IPS DF 4.7 (cell line): ENCODE data around the gene CDC34.
A peak's percentile ranks its signal among the peaks of the same experiment; 100 is the strongest.

Experiments
- DNase-seq: peaks from one replicate; pipeline ENCODE4 v3.0.0-alpha.2; 2013; ENCODE audit warnings: low spot score; ENCODE audit errors: extremely low read depth

Gene CDC34

DNA sequence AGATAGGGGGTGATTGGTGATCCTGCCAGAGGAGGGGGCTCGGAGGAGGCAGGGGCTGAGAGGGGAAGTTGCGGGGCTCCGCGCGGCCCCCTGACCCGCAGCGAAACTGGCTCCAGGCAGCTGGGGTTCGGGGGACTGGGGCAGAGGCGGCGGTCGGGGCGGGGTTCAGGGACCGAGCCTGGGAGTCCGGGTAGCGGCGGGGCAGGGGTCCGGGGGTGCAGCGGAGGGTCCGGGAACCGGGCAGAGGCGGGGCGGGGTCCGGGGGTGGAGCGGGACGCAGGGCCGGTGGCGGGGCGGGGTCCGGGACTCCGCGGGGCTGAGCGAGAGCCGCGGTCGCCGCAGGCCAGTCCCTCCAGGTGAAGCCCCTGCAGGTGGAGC lies 34.1 kb upstream of the CDC34 start:
- no peak for DNase-seq

DNA sequence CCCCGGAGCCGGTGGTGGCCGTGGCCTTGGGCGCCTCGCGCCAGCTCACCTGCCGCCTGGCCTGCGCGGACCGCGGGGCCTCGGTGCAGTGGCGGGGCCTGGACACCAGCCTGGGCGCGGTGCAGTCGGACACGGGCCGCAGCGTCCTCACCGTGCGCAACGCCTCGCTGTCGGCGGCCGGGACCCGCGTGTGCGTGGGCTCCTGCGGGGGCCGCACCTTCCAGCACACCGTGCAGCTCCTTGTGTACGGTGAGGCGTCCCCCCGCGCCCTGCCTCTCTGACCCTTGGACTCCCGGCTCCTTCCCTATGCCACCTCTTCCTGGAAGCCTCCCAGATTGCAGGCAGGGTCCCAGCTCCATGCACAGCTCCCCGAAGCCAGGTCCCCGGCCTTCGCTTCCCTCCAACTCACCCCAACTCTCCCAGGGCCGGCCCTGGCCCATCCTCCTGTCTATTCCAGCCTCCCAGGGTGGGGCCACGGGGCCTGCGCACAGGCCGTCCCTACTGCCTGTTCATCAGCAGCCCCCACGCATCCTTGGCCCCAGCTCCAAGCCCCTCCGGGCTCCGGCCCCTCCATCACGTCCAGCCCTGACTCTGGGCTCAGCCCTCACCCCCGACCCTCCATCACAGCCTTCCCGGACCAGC lies 33.6 kb upstream of the CDC34 start:
- no peak for DNase-seq

DNA sequence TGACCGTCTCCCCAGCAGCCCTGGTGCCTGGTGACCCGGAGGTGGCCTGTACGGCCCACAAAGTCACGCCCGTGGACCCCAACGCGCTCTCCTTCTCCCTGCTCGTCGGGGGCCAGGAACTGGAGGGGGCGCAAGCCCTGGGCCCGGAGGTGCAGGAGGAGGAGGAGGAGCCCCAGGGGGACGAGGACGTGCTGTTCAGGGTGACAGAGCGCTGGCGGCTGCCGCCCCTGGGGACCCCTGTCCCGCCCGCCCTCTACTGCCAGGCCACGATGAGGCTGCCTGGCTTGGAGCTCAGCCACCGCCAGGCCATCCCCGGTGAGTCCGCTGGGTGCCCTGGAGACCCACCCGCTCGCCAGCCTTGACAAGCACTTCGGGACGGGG lies 33.1 kb upstream of the CDC34 start:
- DNase-seq: no peak

DNA sequence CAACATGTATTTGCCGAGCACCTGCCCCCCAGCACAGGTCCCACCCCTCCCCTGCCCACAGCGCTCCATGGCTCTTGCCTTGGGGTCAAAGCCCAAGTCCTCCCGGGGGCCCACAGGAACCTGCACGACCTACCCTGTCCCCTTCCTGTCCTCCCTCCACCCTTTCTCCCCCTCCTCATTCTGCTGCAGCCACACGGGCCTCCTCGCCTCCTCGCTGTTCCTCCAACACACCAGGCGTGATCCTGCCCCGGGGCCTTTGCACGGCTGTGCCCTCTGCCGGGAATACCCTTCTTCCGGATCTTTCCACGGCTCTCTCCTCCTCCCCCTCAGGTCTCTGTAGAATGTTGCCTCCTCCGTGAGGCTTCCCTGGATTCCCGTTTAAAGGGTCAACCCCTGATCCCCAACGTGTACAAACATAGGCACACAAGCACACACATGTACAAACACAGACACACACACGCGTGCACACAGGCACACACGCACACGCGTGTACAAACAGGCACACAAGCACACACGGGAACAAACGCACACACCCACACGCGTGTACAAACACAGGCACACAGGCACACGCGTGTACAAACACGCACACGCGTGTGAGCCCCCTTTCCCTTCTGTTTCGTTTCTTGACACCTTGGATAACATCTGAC lies 32.5 kb upstream of the CDC34 start:
- DNase-seq: no peak

DNA sequence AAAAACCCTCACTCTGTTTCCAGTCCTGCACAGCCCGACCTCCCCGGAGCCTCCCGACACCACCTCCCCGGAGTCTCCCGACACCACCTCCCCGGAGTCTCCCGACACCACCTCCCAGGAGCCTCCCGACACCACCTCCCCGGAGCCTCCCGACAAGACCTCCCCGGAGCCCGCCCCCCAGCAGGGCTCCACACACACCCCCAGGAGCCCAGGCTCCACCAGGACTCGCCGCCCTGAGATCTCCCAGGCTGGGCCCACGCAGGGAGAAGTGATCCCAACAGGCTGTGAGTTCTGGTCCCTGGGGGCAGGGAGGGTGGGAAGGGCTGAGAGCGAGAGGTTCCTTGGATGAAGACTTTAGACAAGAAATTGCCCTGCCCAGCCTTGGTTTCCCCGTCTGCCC lies 29.9 kb upstream of the CDC34 start:
- no peak for DNase-seq

DNA sequence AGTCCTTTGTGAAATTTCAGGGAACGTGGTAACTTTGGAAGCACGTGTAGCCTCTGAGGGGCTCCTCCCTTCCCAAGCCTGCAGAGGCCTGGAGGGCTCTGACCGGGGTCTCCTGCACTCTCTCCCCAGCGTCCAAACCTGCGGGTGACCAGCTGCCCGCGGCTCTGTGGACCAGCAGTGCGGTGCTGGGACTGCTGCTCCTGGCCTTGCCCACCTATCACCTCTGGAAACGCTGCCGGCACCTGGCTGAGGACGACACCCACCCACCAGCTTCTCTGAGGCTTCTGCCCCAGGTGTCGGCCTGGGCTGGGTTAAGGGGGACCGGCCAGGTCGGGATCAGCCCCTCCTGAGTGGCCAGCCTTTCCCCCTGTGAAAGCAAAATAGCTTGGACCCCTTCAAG lies 26.9 kb upstream of the CDC34 start:
- DNase-seq: no peak

DNA sequence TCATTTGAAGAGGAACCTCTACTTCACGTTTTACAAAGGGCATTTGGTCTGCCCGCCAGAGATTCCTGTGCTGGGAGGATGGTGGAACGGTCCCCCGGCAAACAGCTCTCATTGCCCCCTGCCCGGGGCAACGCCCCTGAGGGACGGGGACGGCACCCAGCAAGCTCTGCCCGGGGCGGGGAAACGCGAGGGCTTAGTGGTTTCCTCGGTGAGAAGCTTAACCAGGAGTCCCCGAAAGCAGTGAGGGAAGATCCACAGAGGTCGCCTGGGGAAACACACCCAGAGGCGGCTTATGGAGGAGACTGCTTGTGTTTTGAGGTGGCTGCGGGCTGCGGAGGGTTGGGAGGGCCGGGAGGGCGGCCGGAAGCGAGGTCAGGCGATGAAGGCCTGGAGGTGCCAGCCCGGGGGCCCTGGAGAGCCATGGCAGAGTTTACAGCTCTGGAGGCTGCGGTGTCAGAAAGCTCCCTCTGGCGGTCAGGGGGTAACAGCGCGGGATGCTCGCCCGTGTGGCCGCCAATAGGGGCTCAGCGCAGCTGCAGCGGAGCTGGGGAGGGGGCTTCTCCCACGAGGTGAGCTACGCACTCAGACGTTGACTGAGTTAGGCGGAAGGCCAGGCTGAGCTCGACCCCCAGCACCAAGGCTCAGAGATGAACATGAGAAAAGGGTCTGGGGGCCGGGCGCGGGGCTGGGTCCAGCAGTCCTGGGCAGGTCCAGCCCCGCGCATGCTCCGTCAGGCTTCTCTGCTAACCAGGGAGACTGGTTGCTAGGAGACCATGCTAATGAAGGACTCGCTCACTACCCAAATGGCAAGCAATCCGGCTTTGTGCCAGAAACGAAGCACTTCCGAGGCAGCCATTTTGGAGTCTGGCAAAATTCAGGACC lies 24.9 kb upstream of the CDC34 start:
- peak; percentile 99 for DNase-seq

DNA sequence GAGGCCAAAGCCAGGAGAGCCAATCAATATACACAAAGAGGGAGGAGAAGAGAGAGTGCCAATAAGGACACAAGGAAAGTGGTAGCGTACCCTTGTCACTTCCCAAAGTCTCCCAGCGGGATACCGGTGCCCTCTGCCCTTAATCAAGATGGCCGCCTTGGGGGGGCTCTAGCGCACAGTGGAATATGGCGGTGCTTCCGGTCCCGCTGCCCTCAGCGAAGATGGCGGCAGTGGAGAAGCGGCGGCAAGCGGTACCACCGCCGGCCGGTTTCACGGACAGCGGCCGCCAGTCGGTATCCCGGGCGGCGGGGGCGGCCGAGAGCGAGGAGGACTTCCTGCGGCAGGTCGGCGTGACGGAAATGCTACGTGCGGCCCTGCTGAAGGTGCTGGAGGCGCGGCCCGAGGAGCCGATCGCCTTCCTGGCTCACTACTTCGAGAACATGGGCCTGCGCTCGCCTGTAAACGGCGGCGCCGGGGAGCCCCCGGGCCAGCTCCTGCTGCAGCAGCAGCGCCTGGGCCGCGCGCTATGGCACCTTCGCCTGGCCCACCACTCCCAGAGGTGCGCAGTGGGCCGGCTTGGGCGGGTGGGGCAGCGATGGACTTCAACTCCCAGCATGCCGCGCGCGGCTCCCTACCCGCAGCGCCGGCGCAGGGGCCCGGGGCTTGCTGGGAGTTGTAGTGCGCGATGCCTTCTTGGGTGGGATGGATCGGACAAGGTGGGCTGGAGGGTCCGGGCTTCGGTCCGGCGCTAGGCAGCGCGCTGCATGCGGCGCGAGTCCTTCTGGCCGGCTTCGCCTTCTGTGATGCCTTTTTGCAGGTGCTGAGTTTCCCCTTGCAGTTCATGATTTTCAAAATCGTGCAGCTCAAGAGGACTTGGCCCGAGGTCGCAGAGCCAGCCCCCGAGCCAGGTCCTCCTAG lies 24.0 kb upstream of the CDC34 start, which contains the start of gene TPGS1:
Gene TPGS1 (plus strand): TSS at position 212 of the 918 bp plus-strand sequence. CDS start 10 bp downstream, at position 222.
- no peak for DNase-seq

DNA sequence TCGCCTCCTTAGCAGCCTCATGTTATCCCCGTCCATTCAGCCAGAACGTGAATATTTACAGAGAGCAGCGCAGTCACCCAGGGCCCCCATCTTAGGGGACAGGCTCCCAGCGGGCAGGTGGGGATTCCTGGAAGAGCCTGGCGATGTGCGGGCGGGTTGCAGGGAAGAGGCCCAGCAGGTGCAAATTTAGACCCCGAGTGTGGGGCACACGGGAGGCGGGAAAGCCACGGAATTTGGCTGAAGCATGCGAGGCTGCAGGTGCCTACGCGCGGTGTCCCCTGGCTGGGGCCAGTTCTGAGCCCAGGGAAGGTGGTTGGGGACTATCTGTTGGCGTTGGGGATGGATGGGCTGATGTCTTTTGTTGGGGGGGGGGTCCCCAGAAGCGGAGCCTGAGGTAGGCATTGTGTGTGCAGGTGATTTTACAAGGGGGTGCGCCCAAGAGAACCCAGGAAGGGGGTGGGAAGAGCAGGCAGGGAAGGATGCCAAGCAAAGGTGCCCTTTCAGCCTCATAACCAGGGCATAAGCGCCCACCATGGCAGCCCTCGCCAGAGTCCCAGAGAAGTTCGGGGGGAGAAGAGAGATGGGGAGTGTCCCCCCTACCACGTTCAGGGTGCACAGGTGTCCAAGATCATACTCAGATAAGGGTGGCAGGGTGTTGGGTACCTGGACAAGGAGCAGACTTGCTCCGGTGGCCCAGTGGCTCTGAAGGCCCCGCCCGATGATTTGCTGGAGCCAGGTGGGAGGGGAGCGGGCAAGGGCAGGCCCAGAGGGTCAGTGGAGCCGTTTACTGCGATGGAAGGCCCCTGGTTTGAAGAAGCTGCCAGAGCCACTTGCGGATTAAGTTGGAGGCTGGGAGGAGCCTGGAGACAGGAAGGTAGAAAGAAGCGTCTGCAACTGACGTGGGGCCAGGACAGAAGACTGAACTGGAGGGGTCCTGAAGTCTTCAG lies 23.1 kb upstream of the CDC34 start:
- DNase-seq: no peak

DNA sequence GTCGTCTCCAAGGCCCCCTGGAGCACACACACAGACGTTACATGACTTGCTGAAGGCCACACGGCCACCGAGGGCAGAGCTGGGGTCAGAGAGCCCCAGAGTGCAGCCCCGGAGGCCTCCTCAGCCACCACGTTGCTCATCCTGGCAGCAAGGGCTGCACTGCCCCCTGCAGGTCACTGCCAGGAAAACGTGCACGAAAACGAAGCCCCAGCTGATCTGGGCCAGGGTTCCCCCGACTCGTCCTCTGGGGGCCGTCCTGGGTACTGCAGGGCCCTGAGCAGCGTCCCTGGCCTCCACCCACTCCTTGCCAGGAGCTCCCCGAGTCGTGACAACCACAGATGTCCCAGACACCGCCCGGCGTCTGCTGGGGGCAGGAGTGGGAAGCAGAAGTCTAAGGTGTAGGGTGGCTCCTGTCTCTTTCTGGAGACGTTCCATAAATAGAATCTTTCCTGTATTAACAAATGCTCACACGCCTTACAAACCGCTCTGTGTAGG lies 20.9 kb upstream of the CDC34 start:
- DNase-seq: peak; percentile 92

DNA sequence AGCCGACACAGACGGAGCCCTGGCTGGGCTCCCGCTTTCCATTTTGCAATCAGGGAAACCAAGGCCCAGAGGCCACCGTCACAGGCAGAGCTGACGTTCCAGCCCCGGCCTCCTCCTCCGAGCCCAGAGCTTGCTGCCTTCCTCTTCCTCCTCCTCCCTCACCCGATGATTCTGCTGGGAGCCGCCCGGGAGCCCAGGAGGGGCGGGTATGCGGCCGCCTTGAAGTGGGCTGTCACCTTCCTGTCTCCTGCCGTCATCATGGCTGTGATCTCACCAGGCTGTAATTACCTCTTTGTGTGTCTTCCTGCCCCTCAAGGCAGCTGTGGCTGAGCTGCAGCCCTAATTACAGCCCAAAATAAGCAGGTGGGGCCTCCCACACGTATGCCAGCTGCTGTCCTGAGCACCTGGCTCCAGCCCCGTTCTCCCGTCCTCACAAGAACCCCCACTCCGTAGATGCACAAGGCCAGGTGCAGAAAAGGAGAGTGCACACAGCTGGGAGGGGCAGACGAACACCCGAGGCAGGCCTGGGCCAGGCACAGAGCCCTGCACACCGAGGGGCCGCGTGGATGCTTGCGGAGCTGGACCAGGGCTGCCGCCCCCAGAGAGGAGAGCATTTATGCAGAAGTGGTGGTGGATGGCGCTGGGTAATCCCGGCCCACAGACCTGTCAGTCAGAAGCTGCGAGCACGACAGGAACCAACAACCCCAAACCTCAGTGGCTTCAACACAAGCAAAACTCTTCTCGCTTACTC lies 20.3 kb upstream of the CDC34 start:
- DNase-seq: no peak

DNA sequence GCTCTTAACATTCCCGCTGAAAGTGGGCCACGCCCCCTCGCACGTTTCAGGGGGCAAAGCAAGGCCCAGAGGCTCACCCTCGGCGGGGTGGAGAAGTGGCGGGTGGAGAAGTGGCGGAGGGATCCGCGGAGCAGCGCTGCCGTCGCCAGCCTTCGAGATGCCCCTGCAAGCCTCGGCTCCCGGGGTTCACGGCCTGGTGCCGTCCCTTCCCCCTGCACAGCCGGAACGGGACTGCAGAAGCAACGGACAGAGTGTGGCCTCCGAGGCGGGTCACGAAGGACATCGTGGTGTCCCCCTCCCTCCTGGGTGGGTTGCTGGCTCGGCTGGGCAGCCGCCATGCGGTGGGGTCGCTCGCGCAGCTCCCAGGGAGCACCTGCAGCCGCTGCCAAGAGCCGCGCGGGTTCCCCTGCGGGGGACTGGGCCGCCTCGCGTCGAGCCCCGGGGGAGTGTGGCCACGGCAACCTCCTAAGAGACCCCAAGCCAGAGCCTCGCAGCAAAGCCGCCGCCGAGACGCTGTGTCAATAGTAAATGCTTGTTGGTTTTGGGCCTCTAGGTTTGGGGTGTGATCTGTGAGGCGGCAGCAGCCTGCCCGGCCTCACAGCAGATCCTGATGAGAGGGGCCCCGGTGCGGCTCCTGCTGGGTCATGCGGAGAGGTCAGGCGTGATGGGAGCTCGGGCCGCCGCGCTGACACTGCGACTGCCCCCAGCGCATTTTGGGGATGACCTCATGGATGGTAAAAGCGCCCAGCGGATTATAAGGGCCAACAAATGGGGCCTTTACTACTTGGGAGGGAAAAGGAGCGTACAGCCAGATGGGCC lies 18.8 kb upstream of the CDC34 start:
- DNase-seq: no peak

DNA sequence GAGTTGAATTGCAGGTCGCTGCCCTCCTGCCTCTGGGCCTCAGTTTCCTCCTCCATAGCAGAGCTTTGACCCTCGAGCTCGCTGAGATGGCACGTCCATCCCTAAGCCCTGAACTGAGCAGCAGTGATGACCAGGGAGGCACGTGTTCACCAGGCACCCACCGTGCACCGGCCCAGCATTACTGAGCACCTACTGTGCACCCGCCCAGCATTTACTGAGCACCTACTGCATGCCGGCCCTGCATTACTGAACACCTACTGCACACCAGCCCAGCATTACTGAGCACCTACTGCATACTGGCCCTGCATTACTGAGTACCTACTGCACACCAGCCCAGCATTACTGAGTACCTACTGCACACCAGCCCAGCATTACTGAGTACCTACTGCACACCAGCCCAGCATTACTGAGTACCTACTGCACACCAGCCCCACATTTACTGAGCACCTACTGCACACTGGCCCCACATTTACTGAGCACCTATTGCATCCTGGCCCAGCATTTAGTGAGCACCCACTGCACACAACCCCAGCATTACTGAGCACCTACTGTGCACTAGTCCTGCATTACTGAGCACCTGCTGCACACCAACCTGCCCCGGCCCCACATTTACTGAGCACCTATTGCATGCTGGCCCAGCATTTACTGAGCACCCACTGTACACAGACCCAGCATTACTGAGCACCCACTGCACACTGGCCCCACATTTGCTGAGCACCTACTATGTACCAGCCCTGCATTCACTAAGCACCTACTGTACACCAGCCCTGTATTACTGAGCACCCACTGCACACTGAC lies 18.0 kb upstream of the CDC34 start:
- DNase-seq: no peak

DNA sequence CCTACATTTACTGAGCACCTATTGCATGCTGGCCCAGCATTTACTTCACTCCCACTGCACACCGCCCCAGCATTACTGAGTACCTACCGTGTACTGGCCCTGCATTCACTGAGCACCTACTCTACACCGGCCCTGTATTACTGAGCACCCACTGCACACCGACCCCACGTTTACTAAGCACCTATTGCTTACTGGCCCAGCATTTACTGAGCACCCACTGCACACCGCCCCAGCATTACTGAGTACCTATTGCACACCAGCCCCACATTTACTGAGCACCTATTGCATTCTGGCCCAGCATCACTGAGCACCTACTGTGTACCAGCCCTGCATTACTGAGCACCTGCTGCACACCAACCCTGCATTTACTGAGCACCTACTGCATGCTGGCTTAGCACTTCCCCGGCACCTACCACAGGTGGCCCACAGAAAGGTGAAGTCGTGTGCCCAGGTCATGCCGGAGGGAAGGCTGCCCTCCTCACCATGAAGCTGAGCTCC lies 17.3 kb upstream of the CDC34 start:
- DNase-seq: no peak

DNA sequence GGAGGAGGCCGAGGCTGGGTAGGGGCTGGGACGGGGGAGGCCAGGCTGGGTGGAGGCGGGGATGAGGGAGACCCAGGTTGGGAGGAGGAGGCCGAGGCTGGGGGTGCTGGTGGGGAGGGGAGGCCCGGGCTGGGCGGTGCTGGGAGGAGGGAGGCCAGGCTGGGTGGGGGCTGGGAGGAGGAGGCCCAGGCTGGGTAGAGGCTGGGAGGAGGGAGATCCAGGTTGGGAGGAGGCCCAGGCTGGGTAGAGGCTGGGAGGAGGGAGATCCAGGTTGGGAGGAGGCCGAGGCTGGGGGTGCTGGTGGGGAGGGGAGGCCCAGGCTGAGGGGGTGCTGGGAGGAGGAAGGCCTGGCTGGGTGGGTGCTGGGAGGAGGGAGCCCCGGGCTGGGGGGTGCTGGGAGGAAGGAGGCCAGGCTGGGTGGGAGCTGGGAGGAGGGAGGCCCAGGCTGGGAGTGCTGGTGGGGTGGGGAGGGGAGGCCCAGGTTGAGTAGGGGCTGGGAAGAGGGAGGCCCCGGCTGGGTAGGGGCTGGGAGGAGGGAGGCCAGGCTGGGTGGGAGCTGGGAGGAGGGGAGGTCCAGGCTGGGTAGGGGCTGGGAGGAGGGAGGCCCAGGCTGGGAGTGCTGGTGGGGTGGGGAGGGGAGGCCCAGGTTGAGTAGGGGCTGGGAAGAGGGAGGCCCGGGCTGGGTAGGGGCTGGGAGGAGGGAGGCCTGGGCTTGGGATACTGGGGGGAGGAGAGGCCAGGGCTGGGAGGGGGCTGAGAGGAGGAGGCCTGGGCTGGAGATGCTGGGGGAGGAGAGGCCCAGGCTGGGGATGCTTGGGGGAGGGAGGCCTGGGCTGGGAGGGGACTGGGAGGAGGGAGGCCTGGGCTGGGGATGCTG lies 13.6 kb upstream of the CDC34 start:
- DNase-seq: no peak

DNA sequence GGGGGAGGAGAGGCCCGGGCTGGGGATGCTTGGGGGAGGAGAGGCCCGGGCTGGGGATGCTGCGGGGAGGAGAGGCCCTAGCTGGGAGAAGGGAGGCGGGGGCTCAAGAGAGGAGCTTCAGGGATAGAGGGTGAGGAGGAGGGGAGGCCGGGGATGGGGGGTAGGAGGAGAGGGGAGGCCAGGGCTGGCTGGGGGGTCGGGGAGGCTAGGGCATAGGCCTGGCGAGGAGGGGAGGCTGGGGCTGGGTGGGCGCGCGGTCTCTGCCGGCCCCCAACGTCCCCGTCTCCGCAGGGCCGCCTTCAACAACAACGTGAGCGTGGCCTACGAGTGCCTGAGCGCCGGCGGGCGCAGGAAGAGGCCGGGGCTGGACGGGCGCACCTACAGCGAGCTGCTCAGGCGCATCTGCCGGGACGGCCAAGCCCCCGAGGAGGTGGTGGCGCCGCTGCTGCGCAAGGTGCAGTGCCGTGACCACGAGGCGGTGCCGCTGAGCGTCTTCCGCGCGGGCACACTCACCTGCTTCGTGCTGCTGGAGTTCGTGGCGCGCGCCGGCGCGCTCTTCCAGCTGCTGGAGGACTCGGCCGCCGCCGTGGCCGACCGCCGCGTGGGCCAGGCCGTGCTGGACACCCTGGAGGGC lies 12.8 kb upstream of the CDC34 start:
- no peak for DNase-seq
